Activated T-cell treated with anti-CD3 and anti-CD28 coated beads, Interleukin-2, amount 50 U/mL, for 48 hours (primary cell): Measurements from ENCODE around the gene SERPINB8.

Source experiments
- DNase-seq, 2 experiments: peaks; one replicate each; pipeline ENCODE4 v3.0.0-alpha.2; 2020

Gene SERPINB8

DNA sequence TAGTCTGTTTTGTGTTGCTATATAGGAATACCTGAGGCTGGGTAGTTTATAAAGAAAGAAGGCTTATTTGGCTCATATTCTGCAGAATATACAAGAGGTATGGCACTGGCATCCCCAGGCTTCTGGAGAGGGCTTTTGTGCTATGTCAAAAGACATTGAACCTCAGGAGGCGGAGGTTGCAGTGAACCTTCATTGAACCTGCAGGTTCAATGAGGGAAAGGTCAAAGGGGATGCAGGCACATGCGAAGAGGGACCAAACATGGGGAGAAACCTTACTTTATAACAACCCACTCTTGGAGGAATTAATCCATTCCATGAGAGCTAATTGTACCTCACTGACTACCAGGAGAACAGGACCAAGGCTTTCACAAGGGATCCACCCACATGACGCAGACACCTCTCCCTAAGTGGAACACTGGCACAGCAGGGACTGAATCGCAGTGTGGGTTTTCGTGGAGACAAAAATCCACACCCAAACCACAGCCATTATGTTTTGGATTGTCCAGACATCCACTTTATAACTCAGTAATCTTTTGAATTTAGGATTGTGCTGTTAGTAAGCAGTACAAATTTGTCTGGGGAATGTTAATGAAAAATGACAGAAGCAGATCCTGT is 4.1 kb upstream of the SERPINB8 start:
- no peak for DNase-seq

DNA sequence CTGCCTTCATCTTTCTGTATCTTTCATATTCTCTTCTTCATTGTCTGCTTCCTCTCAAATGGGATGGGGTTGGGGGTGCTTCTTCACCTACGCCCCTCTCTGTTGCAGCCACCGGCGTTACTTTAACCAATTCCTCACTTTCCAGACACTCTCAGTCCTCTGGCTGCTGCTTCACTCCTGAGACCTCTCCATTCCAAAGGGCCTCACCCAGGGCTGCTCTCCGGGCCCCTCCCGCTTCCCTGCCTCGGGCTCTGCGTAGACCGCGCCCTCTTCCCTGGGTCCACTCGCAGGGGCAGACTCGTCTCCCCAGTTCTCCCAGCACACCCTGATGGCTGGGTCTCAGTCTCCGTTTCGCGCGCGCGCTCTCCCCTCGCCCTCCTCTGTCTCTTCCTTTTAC is 926 bp downstream of the SERPINB8 start:
- DNase-seq = no peak

DNA sequence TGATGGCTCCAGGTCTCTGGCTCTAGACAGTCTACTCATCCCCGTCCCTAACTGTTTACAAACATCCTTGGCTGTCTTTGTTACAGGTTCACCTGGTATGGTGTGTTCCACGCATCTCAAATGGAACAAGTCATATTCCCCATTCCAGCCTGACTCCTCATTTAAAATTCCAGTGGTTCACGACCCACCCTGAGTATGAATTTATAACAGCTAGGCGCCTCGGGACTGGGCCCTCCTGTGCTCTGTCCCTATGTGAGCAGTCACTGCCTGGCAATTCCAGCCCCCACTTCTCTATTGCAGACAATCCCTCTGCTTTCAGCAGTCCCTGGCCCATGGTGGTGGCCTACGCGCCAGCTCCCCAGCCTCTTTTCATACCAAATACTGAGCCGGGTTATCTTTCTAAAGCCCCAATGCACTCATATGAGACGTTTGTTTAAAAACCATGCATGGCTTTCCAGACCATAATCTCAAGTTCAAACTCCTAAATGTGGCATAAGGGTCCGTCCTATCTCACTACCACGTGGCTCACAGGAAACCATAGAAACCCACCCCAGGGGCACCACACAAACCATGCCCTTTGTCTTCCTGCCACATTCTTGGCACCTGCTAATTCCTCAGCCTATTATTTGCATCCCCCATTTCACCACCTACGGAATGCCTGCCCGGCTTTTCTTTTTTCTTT is 1.6 kb downstream of the SERPINB8 start:
- no peak for DNase-seq

DNA sequence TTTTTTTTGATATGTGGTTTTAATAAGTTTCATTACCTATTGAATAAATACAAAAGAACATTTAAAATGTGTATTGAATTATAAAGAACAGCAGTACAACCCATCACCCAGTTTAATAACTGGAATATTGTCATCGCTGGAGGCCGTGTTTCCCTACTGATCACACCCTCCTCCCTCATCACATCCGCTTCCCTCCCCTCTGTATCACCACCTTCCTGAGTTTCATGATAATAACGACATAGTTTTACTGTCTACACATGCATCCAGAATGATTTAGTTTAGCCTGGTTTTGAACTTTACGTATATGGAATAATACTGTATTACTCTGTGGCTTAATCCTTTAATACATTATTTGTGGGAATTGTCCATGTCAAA is 2.1 kb downstream of the SERPINB8 start:
- DNase-seq = no peak

DNA sequence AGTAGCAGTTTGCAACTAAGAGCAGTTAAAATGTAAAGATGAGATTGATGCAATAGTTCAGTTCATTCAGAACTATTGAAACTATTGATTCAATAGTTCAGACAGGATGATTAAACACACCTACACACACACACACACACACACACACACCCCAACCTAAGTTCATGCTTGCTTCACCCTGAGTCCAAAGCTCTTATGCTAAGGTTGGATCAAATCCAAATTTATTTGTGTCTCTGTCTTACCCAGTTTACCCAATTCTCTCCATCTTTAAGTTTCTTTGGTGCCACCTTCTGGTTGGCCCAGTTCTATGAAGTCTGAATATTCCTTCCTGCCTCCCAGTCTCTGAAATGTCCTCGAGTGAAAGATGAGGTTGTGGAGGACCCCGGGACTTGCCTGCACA is 5.1 kb downstream of the SERPINB8 start:
- no peak for DNase-seq

DNA sequence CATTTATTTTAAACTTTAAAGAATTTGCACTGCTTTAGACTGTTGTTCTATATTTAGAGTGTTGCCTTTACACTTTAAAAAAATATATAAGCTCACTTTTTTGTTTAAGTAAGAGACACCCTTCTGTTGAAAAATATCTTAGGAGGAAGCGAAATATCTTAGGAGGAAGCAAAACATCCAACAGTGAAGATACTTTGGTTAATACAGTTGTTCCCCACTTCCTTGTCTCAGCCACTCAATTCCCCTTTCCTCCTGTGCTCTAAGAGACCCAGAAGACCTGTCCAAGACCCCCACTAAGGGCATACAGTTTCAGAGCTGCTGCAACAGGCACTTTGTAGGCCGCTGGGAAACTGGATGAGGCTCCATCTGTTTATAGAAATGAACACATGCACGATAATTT is 5.7 kb downstream of the SERPINB8 start:
- DNase-seq = no peak

DNA sequence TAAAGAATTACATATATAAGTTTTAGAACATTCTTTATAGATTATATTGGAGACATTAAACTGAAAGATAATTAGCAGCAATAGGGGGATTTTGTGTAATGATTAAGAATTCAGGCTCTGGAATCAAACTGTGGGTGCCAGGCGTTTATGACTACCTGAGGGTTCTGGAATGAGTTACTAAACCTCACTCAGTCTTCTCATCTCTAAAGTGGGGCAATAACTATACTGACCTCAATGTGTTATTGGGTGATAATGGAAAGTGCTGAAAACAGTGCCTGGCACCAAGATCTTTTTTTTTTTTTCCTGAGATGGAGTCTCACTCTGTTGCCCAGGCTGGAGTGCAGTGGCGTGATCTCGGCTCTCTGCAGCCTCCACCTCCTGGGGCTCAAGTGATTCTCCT is 7.2 kb downstream of the SERPINB8 start:
- DNase-seq = no peak

DNA sequence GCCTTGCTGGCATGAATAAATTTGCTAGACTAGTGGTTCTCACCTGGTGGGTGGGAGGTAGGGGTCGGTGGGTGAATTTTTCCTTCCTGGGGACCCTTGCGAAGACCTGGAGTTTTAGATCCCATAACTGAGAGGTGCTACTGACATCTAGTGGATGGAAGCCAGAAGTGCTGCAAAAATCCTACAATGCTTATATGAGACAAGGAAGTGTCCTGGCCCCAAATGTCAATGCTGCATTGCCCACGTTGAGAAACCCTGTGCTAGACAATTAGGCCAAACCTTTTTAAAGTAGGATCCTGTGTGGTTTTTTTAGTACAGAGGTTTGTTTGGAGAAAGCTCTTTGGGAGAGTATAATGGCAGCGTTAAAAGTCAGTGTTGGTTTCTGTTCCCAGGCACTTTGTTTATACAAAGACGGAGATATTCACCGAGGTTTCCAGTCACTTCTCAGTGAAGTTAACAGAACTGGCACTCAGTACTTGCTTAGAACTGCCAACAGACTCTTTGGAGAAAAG is 9.6 kb downstream of the SERPINB8 start:
- DNase-seq = peak in 1 of 2 experiments; percentile 39

DNA sequence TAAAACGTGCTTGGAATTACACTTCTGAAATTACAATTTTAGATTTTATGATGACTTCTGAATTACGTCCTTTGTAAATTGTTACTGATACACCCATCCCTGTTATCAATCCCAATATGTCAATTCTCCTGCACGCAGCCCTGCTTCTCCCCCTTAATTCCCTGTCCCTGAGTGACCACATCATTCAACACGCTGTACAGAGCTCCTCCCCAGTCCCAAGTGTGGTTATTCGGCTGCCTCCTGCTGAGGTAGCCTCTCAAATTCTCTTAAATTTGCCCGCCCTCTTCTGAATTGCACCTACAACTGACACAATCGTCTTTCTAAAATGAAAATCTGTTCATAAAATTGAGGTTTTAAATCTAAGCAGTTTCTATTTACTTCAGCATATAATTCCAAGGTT is 10.1 kb downstream of the SERPINB8 start:
- DNase-seq = no peak

DNA sequence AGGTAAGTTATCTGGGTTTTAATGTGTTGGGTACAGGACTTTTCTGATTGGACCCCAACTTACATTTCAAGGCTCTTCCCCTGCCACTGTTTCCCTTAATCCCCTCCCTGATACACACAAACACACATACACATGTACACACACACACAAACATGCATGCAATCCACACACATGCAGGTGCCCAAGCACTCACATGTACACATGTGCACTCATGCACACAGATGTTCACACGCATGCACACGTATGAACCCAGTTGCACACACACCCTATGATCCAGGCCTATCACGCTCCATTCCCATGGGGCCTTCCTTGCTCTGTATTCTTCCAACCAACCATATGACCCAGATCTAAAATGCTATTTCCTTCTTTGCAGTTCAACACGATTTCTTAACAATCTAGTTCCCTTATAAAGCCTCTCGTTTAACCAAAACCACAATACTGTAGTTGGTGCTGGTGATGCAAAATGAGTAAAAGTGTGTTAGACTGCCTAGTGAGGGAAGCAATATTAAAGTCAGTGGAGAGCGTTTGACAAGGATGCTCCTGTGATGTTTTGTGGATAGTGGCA is 11.1 kb downstream of the SERPINB8 start:
- no peak for DNase-seq

DNA sequence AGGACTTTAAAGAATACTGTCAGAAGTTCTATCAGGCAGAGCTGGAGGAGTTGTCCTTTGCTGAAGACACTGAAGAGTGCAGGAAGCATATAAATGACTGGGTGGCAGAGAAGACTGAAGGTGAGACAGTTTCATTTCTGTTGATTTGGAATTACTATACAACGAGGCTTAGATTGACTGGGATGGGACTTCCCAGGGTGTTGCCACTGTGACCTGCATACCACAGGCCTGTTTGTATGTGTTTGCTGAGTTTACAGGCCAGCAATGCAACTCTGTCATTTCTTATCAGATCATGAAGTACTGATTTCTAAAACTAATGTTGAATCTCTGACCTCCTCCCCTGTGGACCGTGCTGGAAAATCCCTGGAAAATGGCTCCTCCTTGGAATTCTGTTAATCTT is 11.8 kb downstream of the SERPINB8 start:
- no peak for DNase-seq

DNA sequence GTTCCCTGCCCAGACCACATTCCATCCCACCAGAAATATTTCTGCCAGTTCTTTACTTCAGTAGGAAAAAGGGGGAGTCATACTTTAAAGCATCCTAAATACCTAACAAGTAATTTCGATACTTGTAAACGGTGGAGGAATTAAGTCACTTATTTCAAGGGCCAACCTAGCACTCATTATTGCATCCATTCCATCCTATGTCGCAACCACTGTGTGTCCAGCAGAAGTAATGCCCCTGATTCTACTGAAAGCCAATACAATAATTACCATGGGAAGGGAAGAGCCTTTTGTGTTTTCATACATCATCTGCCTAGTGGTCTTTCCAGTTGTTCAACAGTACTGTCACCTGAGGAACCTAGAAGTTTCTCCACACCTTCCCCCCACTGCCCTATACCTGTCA is 12.5 kb downstream of the SERPINB8 start:
- DNase-seq = no peak

DNA sequence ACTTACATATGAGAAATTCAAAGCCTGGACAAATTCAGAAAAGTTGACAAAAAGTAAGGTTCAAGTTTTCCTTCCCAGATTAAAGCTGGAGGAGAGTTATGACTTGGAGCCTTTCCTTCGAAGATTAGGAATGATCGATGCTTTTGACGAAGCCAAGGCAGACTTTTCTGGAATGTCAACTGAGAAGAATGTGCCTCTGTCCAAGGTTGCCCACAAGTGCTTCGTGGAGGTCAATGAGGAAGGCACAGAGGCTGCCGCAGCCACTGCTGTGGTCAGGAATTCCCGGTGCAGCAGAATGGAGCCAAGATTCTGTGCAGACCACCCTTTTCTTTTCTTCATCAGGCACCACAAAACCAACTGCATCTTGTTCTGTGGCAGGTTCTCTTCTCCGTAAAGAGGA is 17.0 kb downstream of the SERPINB8 start:
- DNase-seq = no peak

DNA sequence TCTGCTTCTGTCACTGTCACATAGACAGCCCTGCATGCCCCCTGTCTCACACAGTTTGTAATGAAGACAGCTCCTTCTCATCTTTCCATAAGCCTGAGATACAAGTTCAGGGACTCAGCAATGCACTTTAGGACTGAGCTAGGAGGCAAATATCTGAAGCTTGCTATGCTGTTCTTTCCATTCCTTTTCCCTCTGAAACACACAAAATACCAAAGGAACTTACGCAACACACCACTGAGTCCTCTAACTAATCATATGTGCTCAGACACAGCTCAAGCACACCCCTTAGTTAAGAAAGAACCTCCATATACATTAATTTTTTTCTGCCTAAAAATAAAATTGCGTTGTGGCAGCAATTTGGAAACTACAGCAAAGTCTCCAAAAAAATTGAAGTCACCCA is 17.9 kb downstream of the SERPINB8 start:
- no peak for DNase-seq

DNA sequence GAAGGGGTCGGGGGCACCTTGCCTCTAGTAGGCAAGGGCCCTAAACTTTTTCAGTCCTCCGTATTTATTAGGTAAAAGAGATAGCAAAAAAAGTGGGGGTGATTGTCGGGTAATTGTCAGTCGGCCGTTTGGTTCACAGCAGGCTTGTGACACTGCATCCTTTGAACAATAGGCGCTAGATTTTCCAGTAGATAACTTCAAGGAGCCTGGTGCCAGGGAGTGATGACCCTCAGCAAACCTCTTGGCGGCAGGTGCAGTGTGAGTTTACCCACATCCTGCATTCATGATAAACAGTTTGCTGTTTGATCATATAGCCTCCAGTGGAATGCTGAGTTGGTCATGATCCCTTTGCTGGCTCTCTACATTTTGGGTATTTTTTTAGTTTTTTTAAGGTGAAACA is 22.9 kb downstream of the SERPINB8 start:
- no peak for DNase-seq

DNA sequence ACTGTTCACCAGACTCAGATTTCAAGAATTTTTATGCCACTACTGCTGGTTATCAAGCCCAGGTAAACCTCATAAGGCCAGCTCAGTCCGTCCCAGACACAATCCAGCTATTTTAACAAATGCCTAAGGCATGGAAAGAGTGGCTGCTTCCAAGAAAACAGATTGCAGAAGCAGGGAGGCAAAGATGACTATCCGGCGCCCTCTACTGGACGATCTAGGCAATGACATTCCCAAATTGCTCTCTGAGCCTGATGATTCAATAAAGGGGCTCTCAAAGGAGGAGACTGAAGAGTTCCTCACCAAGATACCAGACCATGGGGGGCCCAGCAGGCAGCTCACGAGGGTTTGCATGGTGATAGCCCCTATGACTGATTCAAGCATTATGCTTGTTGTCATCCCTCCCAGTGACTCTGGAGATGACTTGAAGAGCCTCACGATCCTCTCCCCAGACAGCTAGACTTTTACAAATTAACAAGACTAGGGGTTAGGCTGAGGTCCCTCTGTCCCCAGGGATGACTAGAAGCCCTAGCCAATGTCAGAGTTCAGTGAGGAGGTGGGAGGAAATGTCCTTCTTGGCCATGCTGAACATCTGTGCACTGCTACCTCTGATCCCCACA is 25.0 kb downstream of the SERPINB8 start:
- peak; percentile 49 to 55 for DNase-seq

DNA sequence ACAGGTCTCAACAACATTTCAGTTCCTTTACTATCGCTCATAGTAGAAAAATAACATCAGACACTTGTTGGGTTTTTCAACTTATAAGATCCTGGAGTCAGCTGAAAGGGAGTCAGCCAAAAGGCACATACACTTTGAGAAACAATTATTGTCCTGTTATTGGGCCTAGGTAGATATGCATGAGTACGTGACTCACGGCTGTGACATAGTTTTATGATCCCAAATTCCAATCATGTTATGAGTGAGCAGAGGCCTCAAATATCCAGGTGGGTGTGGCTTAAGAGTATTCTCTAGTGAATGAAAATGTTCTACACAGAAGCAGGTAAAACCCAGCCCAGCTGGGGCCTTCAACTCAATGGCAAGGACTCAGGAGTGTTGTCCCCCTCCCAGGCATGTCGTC is 27.2 kb downstream of the SERPINB8 start:
- DNase-seq = no peak

DNA sequence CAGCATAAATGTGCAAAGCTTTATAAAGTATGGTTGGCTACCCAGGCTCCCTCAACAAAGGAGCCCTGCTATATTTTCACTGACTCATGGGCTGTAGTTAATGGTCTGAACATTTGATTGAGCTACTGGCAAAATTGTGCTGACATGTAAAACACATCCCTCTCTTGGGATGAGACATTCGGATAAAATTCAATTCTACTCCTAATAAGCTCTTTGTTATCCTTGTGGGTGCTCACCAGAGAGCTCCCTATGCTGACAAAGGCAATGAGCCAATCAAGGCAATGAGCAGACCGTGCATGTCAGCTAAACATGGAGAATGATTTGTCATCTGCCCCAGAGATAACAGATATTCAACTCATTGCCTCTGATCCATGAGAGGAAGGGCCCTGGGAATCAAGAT is 27.7 kb downstream of the SERPINB8 start:
- no peak for DNase-seq

DNA sequence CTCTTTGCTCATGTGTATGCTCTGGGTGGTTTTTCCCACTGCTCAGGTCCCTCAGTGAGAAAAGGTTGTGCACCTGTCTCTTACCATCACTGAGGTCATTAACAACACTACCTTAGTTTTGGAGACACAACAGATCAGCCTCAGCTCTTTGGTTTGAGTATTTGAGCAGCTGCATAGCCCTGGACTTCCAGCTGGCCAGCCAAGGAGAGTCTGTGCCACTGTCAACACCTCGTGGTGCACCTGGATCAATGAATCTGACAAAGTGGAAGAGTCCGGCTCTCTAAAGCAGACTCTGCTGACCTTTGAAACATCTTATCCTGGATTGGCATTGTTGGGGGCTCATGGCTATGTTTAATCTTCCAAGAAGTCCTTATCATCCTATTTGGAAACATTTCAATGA is 30.0 kb downstream of the SERPINB8 start:
- no peak for DNase-seq

DNA sequence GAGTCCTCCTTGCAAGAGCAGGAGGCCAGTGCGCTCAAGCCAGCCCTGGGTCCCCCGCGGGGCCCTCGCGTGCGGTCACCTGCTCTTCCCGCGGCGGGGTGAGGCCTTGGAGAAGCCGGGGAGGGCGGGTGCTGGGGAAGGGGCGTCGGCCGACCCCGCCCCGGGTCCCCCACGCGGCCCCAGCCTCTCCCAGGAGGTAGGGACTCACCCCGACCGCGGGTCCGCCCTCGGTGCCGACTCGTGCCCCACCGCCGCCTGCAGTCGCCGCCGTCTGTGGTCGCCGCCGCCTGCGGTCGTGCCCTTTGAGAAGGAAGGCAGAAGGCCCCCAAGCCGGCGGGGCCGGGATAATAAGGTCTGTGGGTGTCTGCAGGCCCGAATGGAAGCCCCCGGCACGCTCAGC is 32.7 kb downstream of the SERPINB8 start:
- DNase-seq = no peak

DNA sequence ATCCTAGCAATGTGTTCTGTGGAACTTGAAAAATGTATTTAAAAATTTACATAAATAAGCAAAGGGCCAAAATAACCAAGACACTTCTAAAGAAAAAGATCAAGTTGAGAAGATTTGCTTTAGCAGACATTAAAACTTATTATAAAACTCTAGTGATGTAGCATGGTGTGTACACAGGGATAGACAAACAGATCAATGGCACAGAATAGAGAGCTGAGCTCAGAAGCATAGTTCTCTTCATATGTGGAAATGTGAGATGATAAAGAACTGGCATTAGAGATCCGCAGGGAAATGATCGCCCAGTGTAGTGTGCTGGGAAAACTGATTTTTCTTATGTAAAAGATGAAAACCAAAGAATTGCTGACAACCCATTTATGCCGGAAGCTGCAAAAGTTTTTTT is 39.4 kb downstream of the SERPINB8 start:
- no peak for DNase-seq

DNA sequence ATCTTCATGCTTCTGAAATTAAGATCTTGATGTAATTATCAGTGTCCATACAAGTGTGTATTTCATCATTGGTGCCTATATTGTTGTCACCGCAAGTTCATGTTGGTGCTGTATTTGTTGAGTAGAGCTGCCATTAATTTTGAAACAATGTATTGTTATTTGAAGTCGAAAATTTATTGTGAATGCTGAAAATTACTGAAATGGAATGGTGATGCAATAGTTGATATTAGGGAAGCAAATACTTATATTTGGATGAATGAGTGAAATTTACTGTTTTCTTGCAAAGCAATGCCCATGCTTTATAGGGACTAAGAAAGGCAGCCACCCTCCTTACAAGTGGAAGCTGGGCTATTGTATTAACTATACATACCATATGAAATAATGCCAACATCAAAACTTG is 41.6 kb downstream of the SERPINB8 start:
- no peak for DNase-seq

DNA sequence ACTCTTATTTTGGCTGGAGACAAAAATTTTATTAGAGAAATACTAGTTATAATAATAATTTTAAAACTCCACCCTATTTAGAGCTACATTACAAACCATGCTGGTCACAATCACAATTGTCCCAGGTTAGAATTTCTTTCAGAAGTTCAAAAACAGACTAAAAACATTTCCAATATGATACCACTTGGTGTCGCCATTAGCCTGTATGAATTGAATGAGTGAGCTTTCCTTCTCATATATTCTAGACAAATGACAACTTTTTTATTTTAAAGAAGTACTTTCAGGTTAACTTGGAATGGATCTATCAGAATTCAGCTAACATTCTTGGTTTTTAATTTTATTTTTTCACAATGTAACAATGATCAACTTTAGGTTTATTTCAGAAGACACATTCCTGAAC is 48.0 kb downstream of the SERPINB8 start:
- no peak for DNase-seq
